Fibroblast of skin of right quadriceps (primary cell): ENCODE data around the gene HOXA11.

Experiments used
- DNase-seq: peaks from one replicate; pipeline ENCODE4 v3.0.0-alpha.2; 2013

Gene HOXA11

DNA sequence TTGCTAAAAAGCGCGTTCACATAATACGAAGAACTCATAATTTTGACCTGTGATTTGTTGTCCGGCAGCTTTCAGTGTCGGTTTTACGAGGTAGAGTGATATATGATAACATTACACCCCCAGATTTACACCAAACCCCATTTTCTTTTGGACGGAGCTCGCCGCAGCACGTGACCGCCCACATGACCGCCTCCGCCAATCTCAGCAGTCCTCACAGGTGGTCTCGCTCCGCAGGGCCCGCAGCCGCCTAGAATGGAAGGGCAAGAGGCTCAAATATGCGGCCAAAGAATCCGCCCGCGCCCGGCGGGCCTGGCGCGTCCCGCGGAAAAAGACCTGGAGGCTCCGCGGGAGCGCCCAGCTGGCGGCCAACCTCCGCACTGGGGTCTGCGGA, 28.5 kb downstream of the HOXA11 start, which contains the start of gene HOXA7:
Gene HOXA7, minus strand, starts transcription at position 168 of the 391 bp plus-strand sequence. Its CDS starts 130 bp downstream, at position 38.
- DNase-seq = peak; percentile 78

- DNase-seq = peak; percentile 35
Measured at GRCh38 chr7:27155816-27156507, 29.1 kb downstream of the HOXA11 start.

DNA sequence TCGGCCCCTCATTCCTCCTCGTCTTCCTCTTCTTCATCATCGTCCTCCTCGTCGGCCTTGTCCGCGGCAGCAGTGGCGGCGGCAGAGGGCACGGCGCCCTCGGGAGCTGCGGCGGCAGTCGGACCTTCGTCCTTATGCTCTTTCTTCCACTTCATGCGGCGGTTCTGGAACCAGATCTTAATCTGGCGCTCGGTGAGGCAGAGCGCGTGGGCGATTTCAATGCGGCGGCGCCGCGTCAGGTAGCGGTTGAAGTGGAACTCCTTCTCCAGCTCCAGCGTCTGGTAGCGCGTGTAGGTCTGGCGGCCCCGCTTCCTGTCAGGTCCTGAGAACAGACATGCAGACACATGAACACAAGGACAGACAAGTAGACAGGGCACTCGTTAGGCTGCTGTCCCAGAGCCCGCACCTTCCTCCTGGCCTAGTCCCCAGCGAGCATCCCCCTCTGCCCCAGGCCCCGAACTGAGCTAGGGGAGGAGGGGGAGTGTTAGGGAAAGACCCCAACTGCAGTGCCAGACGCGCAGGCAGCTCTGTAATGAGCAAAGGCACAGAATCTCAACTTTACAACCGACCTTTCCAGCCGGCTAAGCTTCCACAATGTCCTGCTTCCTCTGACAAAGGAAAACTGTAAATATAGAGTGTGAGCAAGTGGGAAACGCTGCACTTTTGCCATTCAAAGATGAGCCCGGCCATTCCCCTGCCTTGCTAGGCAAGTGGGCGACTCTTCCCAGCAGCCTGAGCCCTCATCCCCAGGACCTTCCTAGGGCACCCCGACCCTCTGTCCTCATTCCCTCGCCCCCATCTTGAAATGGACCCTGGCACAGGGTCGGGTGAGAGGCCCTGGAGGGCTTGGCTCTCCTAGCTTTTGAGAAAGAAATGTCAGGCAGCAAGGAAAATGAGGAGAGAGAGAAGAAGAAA, 29.9 kb downstream of the HOXA11 start:
- no peak for DNase-seq

DNA sequence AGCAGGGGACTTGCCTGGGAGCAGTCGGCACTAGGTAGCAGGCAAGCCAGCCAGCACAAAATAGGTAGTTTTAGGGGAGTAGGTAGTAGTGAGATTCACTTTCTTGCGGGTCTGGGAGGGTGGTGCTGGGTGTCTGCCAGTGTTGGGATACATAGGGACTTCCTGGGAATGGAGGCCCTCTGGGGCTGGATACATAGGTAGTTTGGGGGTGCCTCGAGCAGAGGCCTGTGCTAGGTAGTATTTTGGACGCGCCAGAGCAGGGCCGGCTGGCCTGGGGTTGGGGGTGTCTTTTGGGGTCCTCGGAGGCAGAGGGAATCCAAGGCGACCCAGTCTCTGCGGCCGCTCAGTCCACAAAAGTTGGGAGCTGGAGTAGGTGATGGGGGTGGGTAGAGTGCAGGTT, 30.7 kb downstream of the HOXA11 start:
- DNase-seq = no peak

DNA sequence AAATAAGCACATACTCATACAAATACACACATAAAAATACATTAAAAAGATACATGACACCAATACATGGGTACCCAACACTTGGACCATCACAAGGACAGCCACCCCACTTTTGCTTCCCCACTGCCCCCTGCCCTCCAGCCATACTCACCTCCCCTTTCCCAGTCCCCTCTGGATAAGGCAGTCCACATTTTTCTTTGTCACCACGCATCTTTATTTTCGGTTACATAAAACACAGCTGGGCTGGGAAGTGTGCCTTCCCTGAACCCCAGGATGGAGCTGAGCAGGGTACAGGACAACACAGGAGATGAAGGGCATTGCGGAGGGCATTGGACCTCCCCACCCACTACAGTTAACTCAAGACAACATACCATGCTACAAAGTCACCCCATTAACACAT, 31.5 kb downstream of the HOXA11 start:
- DNase-seq = no peak

GRCh38 chr7:27152816-27153442, 32.1 kb downstream of the HOXA11 start:
- DNase-seq = no peak

GRCh38 chr7:27151931-27152815, 32.9 kb downstream of the HOXA11 start, which contains the start of gene HOXA3:
TSS of gene HOXA3 (minus strand) at chr7:27152583. CDS start at chr7:27110640, 41,943 bp downstream.
- peak; percentile 88 for DNase-seq

GRCh38 chr7:27151341-27151930, 33.6 kb downstream of the HOXA11 start:
- DNase-seq = no peak

- DNase-seq = peak; percentile 82
Measured at GRCh38 chr7:27150568-27151340, 34.3 kb downstream of the HOXA11 start.

DNA sequence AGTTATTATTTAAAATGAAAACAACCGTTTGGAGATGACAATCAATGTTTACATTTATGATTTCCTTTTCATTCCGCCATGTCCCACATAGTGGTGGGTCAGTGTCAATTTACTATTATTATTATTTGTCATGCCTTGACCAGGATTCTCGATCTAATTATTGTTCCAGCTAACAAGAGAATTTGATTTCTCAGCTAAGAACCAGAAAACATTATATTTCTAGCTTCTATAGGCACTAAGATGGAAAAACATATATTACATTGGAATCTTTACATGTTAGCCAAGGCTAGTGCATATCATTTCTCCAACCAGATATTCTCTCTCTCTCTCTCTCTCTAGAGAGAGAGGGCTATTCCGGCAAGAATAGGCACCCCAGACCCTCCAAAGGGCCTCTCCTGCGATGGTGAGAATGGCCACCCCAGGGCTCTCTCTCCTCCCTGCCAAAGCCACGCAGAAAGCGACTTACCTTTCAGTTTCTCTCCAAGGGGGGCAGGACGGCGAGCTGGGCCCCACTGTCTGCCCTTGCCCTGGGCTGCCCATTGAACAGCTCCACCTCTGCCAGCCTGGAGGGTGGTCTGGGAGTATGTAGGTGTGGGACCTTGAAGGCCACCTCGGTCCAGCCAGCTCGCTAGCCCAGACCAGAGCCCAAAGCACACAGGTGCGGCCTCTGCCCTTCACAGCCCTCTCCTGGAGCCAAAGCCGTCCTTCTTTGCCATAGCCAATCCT, 35.0 kb downstream of the HOXA11 start:
- no peak for DNase-seq

- DNase-seq = peak; percentile 26
Measured at GRCh38 chr7:27148756-27149641, 36.0 kb downstream of the HOXA11 start.

DNA sequence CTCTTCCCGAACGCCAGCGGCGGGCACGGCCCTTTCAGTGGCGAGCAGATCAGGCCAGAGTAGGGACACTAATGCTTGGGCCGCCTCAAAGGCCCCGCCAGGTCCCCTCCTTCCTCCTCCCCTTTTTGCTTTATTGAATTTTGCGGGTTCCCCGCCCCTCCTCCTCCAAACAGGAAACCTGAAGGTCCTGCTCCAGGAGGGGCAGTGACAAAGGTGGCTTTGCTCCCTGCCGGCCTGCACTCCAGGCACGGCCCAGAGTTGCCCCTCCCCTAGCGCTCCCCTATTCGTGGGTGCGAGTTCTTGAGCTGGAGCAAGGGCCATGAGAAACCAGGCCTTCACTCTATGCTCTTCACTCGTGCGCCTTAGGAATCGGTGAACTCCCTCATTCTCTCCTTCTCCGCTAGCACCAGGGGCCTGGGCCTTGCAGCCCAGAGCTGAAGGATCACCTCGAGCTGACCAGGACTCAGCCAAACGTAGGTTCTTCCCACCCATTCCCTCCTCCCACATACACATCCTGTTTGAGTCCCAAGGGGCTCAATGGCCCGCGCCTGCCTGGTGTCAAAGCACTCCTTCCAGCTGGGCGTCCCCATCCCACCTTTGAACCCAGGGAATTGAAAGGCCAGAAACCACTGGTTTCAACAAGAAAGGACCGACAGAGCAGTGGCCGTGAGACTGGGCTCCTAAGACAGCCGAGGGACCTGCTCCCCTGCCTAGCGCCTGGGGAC, 36.8 kb downstream of the HOXA11 start:
- DNase-seq = no peak

GRCh38 chr7:27147199-27148030, 37.6 kb downstream of the HOXA11 start, which contains the start of gene HOXA6:
TSS of gene HOXA6 (minus strand) at chr7:27147774. CDS start at chr7:27147749, 25 bp downstream.
- DNase-seq = peak; percentile 45

DNA sequence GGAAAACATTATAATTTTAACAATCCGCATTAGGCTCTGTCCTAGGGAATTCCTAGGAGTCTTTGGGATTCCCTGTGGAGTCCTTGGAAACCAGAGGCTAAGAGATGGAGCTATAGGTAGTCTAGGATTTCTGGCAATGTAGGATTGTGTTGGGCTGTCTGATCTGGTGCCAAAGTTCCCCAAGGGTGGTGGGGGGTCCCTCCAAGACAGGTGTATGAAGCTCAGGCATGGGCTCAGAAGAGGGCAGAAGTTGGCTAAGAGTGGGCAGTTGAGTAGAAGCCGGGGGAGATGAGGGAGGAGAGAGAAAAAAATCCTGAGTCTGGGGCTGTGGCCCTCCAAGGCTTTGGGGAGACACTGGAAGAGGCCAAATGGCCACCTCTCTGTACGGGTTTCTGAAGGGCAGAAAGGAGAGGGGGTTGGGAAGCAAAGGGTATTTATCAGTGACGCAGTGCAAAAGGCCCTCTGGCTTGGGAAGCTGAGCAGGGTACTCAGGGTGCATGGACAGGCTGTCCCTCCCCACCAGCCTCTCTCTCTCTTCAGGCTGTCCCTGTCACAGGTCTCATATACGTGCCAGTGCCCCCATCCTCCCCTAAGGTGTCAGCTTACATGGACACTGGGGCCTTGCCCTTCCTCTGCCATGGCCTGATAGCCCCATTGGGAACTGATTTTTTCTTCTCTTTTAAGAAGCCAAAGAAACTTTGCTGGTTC, 38.4 kb downstream of the HOXA11 start:
- no peak for DNase-seq

DNA sequence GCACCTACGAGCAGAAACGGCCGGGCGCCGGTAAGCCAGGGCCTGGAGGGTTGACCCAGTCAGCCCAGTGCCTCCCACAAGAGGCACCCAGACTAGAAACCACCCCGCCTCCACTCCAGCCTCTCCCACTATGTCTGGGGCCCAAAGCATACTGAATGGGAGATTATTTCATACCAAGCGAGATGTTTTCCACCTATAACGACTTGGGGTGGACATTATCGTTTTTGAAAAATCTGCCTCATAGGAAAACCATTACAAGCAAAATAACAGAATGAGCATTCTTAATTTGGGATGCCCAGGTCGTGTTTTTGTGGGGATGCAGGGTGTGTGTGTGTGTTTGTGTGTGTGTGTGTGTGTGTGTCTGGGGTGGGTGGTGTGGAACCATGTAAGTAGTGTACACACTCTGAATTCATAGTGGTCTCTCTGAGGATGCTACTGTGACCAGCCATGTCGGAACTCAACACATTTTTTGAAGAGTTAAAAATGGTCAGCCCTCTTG, 39.1 kb downstream of the HOXA11 start:
- no peak for DNase-seq

- no peak for DNase-seq
Measured at GRCh38 chr7:27145165-27145913, 39.7 kb downstream of the HOXA11 start.
